LNCAP (cell line): Measurements from ENCODE around the gene MYH15.

Experiments
- CTCF ChIP-seq: fragments of 450-650 bp; IDR thresholded peaks from 2 replicates; pipeline ENCODE4 v1.5.1; 2017; ENCODE audit warnings: mild to moderate bottlenecking

MYH15 gene

GRCh38 chr3:108485146-108485545 is 25.2 kb downstream of the MYH15 start:
- TF ChIP-seq CTCF, result no peak

GRCh38 chr3:108479224-108479623 is 31.2 kb downstream of the MYH15 start:
- no peak for TF ChIP-seq CTCF

- TF ChIP-seq CTCF, result peak; percentile 80
These were observed 32.8 kb downstream of the MYH15 start for GRCh38 chr3:108477511-108478147.

GRCh38 chr3:108475220-108475782 is 35.1 kb downstream of the MYH15 start:
- no peak for TF ChIP-seq CTCF

- TF ChIP-seq CTCF, result no peak
These were observed 35.8 kb downstream of the MYH15 start for GRCh38 chr3:108474581-108474980.

GRCh38 chr3:108473711-108474110 is 36.7 kb downstream of the MYH15 start:
- TF ChIP-seq CTCF, result no peak

- no peak for TF ChIP-seq CTCF
These were observed 38.3 kb downstream of the MYH15 start for GRCh38 chr3:108472001-108472591.
